Measurements from ENCODE around the gene PEBP1. TPM values are rescaled to one million over a fixed set of nuclear protein-coding genes. Genes with fewer than 3 reads are reported as not detected.

PEBP1 gene
- total and polyA plus RNA-seq, 2 of the 8 experiments (the other 6 are each of a cell fraction or from before 2014, with no cell fraction given): 444 to 622 TPM

DNA sequence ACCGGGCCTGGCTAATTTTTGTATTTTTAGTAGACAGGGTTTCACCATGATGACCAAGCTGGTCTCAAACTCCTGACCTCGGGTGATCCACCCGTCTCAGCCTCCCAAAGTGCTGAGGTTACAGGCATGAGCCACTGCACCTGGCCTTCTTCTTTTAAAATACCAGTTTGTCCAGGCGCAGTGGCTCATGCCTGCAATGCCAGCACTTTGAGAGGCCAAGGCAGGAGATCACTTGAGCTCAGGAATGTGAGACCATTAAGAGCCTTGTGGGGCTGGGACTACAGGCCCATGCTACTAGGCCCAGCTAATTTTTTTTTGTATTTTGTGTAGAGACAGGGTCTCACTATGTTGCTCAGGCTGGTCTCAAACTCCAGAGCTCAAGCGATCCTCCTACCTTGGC is 8.1 kb upstream of the PEBP1 start:
- Histone ChIP-seq H2AK5ac (ENCODE audit: low read depth, low read length) (no peak overlapping the region), H4K20me1 (replicated peaks in 1 of 2; ENCODE audit: control insufficient read depth in 1 of 2, insufficient read depth in 2 of 2, low read length in 2 of 2) (no peaks in the 10 kb centered on the region), H3K18ac (ENCODE audit: extremely low read depth, low read length) (no peak overlapping the region), H2BK5ac (ENCODE audit: low read depth, low read length) (no peak overlapping the region), H3K56ac (replicated peaks; ENCODE audit: insufficient read length, low read depth, low read length) (no peak overlapping the region), H3K9ac (replicated peaks in 1 of 4; ENCODE audit: extremely low read depth in 1 of 4, low read depth in 3 of 4, low read length in 3 of 4) (no peak overlapping the region), H3K27me3 (replicated peaks in 1 of 4; ENCODE audit: control insufficient read depth in 3 of 4, extremely low read depth in 1 of 4, insufficient read depth in 3 of 4, low read length in 3 of 4) (no peaks in the 10 kb centered on the region), H3K79me2 (ENCODE audit: control insufficient read depth in 1 of 2, insufficient read depth in 2 of 2, low read length in 2 of 2) (no peaks in the 10 kb centered on the region), H2BK12ac (ENCODE audit: low read depth, low read length) (no peak overlapping the region), H3K23ac (ENCODE audit: insufficient read length) (no peak overlapping the region), H3K4me1 (replicated peaks in 1 of 4; ENCODE audit: control insufficient read depth in 3 of 4, insufficient read depth in 4 of 4, low read length in 3 of 4) (peaks cover 0 to 4% (median 0%) of the 10 kb centered on the region in 4 experiments; a peak in 1 of 7 replicates), H3K14ac (ENCODE audit: insufficient read length) (no peak overlapping the region), H4K8ac (ENCODE audit: extremely low read depth, insufficient read depth, low read length) (no peak overlapping the region), H4K91ac (replicated peaks; ENCODE audit: insufficient read length, low read length) (no peak overlapping the region), H2BK120ac (replicated peaks; ENCODE audit: low read depth, low read length) (no peak overlapping the region), H4K5ac (ENCODE audit: insufficient read length, low read depth, low read length) (no peak overlapping the region), H2AFZ (ENCODE audit: low read length) (no peak overlapping the region), H3K4me2 (ENCODE audit: insufficient read depth in 1 of 2, low read depth in 2 of 2, low read length in 2 of 2) (no peak overlapping the region), H3K23me2 (ENCODE audit: low read depth, low read length) (no peaks in the 10 kb centered on the region), H3K9me3 (ENCODE audit: insufficient read depth in 2 of 2, low read depth in 1 of 2, low read length in 1 of 2) (no peaks in the 10 kb centered on the region), H3K79me1 (ENCODE audit: low read depth, low read length) (no peaks in the 10 kb centered on the region), H2BK20ac (ENCODE audit: low read length) (no peak overlapping the region), H3K27ac (ENCODE audit: low read depth, low read length) (no peak overlapping the region), H3K36me3 (ENCODE audit: control insufficient read depth in 2 of 4, insufficient read depth in 4 of 4, low read length in 3 of 4) (no peaks in the 10 kb centered on the region), H3K4me3 (ENCODE audit: extremely low read depth in 1 of 4, insufficient read depth in 2 of 4, low read depth in 3 of 4, low read length in 4 of 4) (no peak overlapping the region), H2BK15ac (ENCODE audit: low read length) (no peak overlapping the region), H3K4ac (replicated peaks; ENCODE audit: insufficient read length, low read depth, low read length) (no peak overlapping the region)
- DNase-seq (ENCODE audit: low read depth in 1 of 2, low spot score in 2 of 2) (no peak), FAIRE-seq (no peak)
- WGBS, 2 experiments (ENCODE audit: extremely low coverage in 1 of 2, insufficient coverage in 1 of 2, insufficient read length in 1 of 2, insufficient replicate concordance in 2 of 2, low coverage in 1 of 2, low lambda C conversion rate in 2 of 2, missing lambda C conversion rate in 1 of 2): 98% methylated on average over 5 of the region's 5 CpGs; no CpG with 5 or more reads in 1 of the 2 experiments
- POLR2A ChIA-PET (ENCODE audit: partially characterized antibody): interaction anchor here (0.6 to 2.6 kb wide), 3 partner anchors 12 to 686 kb away, joined by 3 to 7 read pairs (median 3); no protein-coding TSS in a partner anchor
- CTCF ChIA-PET (ENCODE audit: partially characterized antibody): interaction anchor here (0.6 to 1.4 kb wide), 5 partner anchors 8 to 254 kb away, joined by 3 to 5 read pairs (median 3); no protein-coding TSS in a partner anchor
- TF ChIP-seq BCL11A (IDR thresholded peaks at IDR 0.05; ENCODE audit: low read depth in 2 of 2, low read length in 2 of 2): no peak
- TF ChIP-seq, protein P1, sequence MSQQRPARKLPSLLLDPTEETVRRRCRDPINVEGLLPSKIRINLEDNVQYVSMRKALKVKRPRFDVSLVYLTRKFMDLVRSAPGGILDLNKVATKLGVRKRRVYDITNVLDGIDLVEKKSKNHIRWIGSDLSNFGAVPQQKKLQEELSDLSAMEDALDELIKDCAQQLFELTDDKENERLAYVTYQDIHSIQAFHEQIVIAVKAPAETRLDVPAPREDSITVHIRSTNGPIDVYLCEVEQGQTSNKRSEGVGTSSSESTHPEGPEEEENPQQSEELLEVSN (IDR thresholded peaks at IDR 0.05): no peak
- TF ChIP-seq CBX5 (IDR thresholded peaks at IDR 0.05; ENCODE audit: low read depth, low read length): no peak
- TF ChIP-seq PHF8 (conservative IDR thresholded peaks at IDR 0.05; ENCODE audit: low read depth, low read length): no peak
- TF ChIP-seq YY1 (IDR thresholded peaks at IDR 0.05; ENCODE audit: low read depth, low read length): no peak
- no peak for TF ChIP-seq KDM4A (IDR thresholded peaks at IDR 0.05; ENCODE audit: low read depth, low read length, severe bottlenecking)
- TF ChIP-seq, protein P2, sequence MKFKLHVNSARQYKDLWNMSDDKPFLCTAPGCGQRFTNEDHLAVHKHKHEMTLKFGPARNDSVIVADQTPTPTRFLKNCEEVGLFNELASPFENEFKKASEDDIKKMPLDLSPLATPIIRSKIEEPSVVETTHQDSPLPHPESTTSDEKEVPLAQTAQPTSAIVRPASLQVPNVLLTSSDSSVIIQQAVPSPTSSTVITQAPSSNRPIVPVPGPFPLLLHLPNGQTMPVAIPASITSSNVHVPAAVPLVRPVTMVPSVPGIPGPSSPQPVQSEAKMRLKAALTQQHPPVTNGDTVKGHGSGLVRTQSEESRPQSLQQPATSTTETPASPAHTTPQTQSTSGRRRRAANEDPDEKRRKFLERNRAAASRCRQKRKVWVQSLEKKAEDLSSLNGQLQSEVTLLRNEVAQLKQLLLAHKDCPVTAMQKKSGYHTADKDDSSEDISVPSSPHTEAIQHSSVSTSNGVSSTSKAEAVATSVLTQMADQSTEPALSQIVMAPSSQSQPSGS (IDR thresholded peaks at IDR 0.05; ENCODE audit: low read length): no peak
- TF ChIP-seq SP4 (IDR thresholded peaks at IDR 0.05; ENCODE audit: low read length): no peak
- TF ChIP-seq SP1 (IDR thresholded peaks at IDR 0.05; ENCODE audit: low read depth, low read length): no peak
- TF ChIP-seq JUN (IDR thresholded peaks at IDR 0.05; ENCODE audit: low read depth, low read length): no peak
- no peak for TF ChIP-seq SIN3A (conservative IDR thresholded peaks at IDR 0.05 in 1 of 2, IDR thresholded peaks at IDR 0.05 in 1 of 2; ENCODE audit: low read depth in 1 of 2, low read length in 2 of 2)
- no peak for TF ChIP-seq GTF2F1 (IDR thresholded peaks at IDR 0.05; ENCODE audit: borderline replicate concordance, low read depth, low read length)
